ENCODE measurements around the gene ZNF276.
"Not testable (repeated sequence)": the region's sequence is repeated elsewhere in the genome, so short reads cannot be mapped to it uniquely, and the experiment has no call there.

The ZNF276 gene

GRCh38 chr16:89738072-89738377, 16.7 kb downstream of the ZNF276 start:
- DNase-seq (ENCODE audit: low read depth), result no peak

DNA sequence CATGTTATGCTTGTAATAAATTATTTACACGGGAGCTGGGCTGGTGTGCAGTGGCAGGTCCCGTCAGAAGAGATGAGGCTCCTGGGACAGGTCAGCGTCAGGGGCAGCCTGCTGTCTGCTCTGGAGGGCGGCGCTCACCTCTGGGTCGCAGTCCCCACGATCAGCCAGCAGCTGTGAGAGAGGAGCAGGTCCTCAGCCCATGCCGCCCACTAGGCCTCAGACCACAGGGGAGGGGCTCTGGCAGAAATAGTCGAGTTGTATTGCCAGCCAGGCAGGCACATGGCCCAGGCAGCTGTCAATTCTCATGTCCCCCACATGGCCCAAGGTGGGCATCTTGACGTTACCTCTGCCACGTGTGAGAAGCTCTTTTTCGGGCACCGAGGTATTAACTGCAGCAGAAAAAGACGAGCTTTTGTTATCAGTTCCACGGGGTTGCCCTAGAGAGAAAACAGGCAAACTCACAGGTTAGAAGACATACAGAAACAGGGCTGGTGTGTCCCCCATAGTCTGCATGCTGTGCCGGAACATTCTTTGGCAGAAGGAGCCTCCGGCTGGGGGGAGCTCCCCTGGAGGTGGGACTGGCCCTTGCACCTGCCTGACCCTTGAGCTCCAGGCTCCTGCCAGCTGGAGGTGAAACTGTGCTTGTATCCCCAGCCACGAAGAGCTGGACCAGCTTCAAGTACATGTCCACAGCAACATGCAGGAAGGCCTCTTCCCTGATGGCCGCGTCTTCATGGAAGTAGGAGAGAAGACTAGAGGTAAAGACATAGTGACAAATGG, 17.4 kb downstream of the ZNF276 start:
- DNase-seq (ENCODE audit: low read depth), result no peak

DNA sequence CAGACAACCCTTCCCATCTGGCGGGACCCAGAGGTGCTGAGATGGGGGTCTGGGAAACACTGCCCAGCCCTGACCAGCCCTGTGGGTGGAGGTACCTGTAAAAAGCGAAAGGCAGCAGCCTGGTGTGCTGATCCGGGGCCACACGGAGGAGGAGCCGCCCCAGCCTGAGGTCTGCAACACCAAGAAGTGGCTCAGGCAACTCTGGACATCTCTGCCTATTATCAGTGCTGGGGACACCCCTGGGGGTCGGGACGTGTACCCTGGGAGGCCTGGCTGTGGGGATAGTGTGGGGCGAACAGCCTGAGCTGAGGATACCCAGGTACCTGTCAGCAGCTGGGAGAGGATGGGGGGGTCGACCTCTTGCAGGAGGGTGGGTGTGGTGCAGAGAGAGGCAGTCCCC, 18.0 kb downstream of the ZNF276 start:
- no peak for DNase-seq (ENCODE audit: low read depth)

DNA sequence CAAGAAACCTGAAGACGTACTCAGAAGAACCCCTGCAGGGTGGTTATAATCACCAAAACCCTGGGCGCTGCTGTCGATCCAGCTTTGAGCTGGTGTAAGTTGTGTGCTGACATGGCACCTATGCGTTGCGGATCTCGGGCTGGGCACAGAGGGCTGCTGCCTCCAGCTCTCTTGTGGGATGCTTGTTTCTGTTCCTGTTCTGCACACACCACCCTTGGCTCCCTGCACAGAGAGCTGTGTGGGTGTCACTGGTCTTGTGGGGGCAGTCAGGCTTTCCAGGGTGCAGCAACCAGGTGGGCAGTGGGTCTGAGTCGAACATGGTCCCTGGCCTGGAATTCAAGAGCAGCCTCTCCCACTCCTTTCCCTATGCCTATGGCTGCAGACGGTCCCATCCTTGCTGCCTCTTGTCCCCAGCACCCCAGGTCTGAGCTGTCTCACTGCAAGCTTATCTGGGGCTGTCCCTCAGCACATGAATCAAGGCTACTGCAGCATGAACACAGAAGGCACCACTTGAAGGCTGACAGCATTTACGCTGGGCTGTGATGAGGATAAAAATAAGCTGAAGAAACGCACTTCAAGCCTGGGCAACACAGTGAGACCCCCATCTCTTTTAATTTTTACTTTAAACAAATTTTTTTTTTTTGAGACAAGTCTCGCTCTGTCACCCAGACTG, 20.1 kb downstream of the ZNF276 start:
- DNase-seq (ENCODE audit: low read depth), result no peak

- no peak for DNase-seq (ENCODE audit: low read depth)
Measured at GRCh38 chr16:89742948-89743347, 21.6 kb downstream of the ZNF276 start.

DNA sequence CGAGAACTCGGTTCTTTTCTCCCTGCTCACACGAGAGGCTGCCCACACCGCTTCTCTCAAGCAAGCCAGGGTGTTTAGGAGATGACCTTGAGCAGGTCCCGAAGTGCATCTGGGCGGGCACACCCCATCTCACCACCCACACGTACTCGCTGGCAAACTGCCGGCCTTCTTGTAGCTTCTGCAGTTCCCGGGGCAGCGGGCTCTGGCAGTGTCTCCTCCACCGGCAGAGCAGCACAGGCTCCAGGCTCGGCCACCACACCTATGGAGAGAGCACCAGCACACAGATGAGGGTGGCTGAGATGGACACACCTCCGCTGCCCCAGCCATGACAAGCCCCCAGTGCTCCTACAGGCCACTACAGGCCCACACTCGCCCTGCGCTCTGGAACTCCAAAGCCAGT, 23.5 kb downstream of the ZNF276 start:
- no peak for DNase-seq (ENCODE audit: low read depth)

DNA sequence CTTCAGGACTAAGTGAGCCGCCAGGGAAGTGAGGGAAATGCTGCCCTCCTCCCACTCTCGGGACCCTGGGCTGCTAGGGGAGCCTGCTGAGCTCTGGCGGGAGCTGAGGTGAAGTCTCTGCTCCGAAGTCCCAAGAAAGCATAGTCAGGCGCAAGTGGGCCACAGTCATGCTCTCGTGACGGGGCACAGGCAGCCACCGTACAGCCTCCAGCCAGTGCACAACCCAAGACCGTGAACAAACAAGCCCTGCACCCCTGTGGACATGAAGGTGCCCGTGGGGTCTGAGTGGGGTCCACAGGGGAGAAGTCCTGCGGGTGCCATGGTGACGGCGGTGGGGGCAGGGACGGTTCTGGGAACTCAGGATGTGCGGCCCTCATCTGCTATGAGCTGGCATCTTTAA, 24.7 kb downstream of the ZNF276 start:
- no peak for DNase-seq (ENCODE audit: low read depth)

- no peak for DNase-seq (ENCODE audit: low read depth)
Measured at GRCh38 chr16:89748076-89748475, 26.7 kb downstream of the ZNF276 start.

DNA sequence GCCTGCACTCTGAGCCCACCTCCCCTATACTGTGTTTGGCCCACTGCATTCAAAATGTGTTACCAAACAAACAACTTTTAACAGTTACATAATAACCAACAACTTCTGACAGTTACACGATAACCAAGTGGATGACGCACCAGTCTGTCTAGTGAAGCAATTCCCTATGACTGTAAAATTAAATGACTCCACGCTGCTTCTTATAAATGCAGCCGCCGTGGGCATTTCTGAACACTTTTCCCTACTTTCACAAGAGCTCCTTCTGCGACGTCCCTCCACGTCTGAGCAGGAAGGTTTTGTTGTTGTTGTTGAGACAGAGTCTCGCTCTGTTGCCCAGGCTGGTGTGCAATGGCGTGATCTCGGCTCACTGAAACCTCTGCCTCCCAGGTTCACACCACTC, 27.6 kb downstream of the ZNF276 start:
- no peak for DNase-seq (ENCODE audit: low read depth)

DNA sequence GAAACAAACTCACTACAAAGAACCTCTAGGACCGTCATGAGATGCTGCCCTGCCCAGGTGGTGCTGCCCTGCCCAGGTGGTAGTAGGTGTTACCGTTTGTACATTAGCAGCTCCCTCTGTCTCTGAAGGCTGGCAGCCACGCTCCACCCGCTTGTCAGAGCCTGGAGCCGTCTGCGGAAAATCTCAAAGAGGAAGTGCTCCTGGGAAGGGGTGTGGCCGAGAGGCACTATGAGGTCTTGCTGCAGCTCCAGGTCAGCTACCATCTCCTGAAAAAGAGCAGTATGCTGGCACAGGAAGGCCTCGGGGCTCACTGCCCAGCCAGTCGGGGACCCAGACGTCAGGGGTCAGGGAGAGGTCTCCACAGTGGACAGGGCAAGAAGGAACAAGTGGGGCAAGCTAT, 28.3 kb downstream of the ZNF276 start:
- DNase-seq (ENCODE audit: low read depth), result no peak

- DNase-seq (ENCODE audit: low read depth), result no peak
Measured at GRCh38 chr16:89759746-89760340, 38.5 kb downstream of the ZNF276 start.

DNA sequence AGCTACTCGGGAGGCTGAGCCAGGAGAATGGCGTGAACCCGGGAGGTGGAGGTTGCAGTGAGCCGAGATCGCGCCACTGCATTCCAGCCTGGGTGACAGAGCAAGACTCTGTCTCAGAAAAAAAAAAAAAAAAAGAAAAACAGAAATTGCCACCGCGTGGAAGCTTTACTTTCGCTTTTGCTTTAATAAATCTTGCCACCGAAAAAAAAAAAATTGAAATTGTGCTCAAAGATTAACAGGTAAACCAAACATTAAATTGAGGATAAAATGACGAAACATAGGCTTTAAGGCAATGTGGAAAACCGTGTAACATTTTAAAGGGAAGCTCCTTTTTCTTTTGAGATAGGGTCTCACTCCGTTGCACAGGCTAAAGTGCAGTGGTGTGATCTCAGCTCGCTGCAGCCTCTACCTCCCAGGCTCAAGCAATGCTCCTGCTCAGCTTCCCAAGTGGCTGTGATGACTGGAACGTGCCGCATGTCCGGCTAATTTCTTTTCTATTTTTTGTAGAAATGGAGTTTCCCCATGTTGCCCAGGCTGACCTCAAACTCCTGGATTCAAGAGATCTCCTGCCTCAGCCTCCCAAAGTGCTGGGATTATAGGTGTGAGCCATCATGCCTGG, 40.1 kb downstream of the ZNF276 start:
- DNase-seq (ENCODE audit: low read depth), result no peak

- DNase-seq (ENCODE audit: low read depth), result peak; percentile 66
Measured at GRCh38 chr16:89764711-89765201, 43.4 kb downstream of the ZNF276 start.

DNA sequence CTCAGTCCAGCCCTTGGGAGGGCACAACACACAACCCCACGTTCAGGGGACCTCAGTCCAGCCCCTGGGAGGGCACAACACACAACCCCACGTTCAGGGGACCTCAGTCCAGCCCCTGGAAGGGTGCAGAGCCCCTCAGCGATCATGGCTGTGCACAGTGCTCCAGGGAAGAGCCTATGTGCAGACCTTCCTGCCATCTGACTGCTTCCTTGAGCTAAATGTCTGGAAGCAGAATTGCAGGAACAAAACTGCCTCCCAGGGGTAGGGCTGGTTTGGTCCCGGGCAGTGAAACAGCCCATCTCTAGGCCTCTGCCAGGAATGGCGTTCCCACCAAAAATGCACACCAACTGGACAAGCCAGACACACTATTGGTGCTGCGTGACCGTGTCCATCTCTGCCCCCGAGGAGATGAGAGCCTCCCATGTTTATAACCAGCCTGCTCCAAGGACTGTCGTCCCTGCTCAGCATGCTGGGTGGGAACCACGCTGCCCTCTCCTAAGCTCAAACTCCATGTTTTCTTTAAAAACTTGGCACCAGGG, 44.0 kb downstream of the ZNF276 start:
- no peak for DNase-seq (ENCODE audit: low read depth)

GRCh38 chr16:89770367-89770766, 49.0 kb downstream of the ZNF276 start:
- DNase-seq (ENCODE audit: low read depth), result no peak

DNA sequence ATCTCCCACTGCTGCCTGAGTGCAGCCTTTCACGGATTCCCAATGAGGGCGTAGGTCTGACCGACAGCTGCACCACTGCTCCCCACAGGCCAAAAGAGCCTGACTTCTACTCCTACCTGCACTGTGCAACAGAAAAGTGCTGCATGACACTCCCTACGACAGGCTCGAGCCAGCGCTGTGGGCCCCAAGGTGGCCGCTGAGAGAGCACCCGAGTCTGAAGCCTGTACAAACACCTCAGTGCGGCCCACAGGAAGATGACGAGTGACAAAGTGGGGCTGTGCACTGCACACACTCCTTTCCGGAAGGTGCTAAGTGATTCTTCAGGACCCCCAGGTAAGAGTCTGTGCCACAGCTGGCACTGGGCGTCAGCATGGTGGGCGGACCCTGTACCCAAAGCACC, 53.9 kb downstream of the ZNF276 start:
- no peak for DNase-seq (ENCODE audit: low read depth)

- DNase-seq (ENCODE audit: low read depth), result not testable (repeated sequence)
Measured at GRCh38 chr16:89778211-89778610, 56.9 kb downstream of the ZNF276 start.

DNA sequence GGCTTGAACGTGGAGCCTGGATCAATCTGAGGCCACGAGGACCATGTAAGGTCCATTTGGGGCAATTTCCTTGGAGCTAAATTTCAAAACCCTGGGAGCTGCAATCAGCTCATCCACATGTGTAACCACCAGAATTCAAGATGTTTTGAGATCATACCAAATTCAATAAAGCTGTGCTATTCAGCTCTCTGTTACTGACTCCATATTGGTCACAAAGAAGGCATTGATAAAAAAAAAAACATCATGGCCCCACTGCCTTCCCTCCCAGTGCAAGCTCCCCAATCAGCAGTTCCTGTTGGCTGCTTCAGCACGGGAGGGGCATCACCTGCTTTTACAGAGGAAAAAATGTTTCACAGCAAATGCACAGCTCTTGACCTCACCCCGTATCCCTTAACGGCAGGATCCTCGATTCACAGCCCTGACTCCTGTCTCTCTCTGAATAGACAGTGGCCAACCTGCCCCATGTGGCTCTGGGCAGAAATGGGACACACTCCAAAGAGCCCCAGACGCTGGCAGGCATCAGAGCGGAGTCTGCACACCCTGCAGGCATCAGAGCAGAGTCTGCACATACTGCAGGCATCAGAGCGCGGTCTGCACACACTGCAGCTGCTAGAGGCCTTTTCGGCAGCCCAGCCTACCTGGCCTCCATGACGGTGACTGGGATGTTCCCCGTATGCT, 58.0 kb downstream of the ZNF276 start:
- no peak for DNase-seq (ENCODE audit: low read depth)

DNA sequence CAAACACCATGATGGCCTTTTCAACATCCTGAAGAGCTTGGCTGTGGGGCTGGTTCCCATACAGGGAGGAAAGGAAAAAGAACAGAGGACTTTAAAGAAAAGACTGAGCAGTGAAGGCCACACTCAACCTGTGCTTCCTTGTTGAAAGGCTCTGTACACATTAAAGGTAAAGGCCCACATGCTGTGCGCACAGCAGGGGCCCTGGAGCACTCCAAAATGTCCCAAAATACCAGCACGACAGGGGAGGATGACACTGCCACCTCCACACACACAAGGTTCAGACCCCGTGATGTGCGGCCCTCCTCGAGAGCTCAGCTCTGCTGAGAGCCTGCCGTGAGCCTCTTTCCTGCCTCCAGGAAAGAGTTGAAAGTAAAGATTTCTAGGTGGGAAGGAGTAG, 58.6 kb downstream of the ZNF276 start:
- DNase-seq (ENCODE audit: low read depth), result no peak

DNA sequence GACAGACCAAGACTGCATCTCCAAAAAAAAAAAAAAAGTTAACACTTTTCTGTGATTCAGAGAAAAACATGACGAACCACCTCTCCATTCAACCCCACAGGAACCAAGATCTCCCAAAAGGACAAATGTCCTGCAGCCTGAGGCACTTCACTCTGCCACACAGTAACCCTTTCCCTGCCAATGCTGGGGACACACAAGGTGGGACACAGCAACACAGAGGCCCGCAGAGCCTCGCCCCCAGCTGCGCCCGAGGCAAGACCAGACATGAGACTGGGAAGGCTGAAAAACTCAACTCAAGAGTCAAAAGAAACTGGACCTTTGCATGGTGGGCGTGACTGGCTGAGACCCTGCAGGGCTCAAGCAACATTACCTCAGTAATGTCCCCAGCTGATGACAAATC, 61.2 kb downstream of the ZNF276 start:
- DNase-seq (ENCODE audit: low read depth), result no peak

- DNase-seq (ENCODE audit: low read depth), result not testable (repeated sequence)
Measured at GRCh38 chr16:89783952-89784351, 62.6 kb downstream of the ZNF276 start.

DNA sequence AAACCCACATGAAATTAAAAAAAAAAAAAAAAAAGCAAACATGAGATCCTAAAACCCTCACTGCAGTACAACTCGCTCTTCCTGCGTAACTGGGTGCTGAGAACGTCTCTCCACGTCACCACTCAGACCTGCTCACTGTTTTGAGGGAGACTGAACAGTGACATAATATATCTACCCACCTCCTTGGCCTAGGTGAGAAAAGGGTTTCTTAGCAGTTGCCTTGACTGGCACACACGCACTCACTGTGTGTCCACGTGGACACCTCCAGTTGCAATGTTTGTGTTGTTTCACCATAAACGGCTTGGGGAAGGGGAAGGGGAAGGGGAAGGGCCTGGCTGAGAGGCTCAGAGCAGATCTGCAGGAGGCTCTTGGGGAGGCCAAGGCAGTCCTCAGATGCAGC, 63.1 kb downstream of the ZNF276 start:
- DNase-seq (ENCODE audit: low read depth), result no peak

All from amniotic epithelial cell (primary cell).